HG03025 (cell line): ENCODE measurements around the gene PALS2.

Source experiments
- ATAC-seq: cut with Tn5 transposase; IDR thresholded peaks from one replicate; pipeline ENCODE4 v1.9.1; 2021; ENCODE audit warnings: mild to moderate bottlenecking, moderate library complexity; ENCODE audit not compliant: unreplicated experiment, low FRiP score

Gene PALS2

DNA sequence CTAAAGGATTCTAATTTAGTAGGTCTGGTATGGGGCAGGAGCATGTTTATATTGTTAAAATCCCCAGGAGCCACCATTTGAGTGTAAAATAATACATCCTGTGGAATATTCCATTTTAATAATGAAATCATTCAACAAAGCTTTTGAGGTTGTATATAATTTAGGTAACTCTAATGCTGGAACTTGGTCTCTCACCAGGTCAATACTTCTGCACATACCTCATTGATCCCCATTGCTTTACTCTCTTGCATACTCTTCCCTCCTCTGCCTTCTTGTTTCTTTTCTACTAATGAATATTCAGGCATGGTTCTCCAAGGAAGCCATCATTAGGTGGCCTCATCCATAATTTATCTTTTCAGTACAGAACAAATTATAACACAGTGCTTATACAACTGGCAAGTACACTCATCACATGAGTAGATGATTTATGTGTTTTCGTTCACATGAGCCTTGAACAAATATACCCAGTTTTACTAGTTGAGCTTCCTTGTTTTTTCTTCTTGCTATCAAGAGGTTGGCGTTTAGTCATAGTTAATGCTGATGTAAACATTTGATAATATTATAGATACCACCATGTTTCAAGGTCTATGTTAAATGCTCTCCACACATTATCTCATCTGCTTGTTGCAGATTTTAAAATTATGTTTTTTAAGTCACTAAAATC, 7.2 kb downstream of the PALS2 start:
- ATAC-seq = no peak

DNA sequence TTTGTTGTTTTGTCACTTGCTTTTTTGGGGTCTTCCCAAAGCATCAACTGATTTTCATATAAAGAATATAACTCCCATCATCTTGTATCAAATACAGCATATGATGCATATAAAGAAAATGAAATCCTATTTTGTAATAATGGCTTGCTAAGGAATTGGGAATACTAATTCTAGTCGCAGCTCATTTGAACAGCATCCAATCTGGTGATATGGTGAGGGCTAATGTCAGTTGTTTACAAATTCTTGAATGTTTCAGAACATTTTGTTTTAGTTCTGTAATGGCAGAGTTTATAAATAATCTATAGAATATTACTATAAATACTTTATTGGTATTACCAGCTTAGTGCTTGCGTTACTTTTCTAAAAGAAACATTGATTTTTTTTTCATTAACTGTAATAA, 8.9 kb downstream of the PALS2 start:
- no peak for ATAC-seq

DNA sequence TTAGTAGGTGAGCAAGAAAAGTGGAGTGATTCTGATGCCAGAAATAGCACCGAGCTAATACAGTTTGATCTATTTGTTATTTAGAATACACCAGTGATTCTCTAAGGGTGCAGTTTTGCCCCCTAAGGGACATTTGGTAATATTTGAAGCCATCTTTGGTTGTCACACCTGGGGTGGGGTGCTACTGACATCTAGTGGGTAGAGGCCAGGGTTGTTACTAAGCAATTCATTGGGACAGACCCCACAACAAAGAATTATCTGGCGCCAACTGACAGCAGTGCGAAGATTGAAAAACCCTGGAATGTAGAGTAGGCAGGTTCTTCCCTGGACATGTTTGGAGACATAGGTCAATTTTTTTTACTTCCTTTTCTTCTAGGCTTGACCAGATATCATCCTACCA, 14.6 kb downstream of the PALS2 start:
- ATAC-seq = no peak

DNA sequence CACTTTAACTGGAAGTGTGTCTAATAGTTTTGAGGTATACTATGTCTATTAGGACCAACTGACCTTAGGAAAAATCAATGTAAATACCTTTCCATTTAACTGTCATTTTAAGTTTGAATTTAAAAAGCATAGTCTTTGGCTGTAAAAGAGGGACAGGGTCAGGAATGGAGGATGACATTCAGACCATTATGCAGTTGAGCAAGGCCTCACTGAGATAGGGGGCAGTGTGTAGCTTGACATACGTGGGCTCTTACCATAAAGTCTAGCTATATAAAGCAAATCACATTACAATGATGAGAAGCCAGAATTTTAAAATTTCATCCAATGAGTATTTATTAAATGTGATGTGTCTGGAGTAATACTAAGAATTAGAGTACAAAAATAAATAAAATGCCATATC, 17.9 kb downstream of the PALS2 start:
- no peak for ATAC-seq

DNA sequence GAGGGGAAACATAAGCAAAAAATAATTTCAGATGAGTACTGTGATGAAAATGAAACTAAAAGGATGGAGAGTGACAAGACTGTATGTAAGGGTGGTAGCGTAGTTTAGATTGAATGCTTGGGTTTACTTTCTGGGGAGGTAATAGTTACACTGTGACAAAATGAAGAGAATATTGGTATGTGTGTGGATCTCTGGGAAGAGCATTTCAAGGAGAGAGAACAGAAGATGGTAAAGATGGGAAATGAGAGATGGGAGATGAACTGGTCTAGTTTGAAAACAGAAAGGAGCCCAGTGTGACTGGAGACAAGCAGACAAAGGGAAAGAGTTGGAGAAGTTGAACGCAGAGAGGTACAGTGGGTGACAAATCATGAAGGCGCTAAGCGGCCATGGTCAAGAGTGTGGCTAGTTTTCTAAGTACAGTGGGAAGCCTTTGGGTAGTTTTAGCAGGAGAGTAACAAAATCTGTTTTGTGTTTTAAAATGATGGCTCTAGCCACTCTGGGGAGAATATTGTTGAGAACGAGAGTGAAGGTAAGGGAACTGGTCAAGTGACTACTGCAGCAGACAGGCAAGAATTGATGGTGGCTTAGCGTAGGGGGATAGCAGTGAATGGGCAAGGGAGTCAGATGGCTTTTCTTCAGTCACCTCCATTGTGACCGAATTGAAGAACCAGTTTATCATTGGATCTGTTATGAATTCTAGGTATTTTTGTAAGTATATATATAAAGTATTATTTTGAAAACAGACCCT, 22.6 kb downstream of the PALS2 start:
- peak; percentile 45 for ATAC-seq

DNA sequence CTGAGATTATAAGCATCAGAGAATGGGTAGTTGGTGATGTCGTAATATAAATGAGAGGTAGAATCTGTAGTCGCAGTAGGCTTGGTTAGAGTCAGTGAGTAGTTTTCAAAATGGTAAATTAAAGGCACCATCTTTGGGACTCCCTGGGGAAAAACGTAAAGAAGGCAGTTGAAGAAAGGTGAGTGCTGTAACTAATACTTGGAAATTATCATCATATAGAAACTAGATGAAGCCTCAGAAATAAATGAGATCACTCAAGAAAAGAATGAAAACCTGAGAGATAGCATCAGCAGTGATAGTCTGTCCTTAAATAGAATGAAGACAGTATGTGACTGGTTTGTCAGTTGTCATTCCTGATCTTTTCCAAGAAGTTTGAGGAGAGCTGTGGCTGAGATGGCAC, 23.8 kb downstream of the PALS2 start:
- no peak for ATAC-seq

DNA sequence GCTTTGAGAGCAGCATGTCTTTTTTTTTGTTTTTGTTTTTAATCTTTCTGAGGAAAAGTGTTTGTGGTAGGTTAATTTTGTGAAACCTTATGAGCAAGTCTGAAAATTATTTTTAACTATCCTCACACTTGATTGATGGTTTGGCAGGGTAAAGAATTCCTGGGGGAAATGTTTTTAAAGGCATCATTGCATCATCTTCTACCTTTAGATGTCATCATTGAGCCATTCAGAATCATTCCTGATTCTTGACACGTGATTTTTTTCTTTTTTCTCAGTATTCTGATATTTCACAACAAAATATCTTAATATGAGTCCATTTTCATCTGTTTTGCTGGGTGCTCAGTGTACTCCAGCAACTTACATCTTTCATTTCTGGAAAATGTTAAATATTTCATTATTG, 28.3 kb downstream of the PALS2 start:
- no peak for ATAC-seq

DNA sequence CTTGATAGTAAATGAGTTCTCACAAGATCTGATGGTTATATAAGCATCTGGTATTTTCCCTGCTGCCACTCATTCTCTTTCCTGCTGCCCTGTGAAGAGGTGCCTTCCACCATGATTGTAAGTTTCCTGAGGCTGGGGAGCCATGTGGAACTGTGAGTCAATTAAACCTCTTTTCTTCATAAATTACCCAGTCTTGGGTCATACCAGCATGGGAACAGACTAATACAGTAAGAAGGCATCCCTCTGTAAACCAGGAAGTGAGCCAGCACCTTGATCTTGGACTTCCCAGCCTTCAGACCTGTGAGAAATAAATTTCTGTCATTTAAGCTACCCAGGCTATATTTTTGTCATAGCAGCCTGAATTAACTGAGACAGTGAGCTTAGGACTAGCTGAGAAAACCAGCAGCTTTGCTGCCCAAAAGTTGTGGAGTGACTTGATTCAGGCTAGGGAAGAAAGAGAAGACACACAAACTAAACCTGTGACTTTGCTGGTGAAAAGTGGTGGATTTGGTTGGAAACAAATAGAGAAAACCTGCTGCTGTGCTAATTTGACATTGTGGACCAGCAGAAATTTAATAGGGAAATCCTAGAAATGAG, 29.7 kb downstream of the PALS2 start:
- ATAC-seq = no peak

DNA sequence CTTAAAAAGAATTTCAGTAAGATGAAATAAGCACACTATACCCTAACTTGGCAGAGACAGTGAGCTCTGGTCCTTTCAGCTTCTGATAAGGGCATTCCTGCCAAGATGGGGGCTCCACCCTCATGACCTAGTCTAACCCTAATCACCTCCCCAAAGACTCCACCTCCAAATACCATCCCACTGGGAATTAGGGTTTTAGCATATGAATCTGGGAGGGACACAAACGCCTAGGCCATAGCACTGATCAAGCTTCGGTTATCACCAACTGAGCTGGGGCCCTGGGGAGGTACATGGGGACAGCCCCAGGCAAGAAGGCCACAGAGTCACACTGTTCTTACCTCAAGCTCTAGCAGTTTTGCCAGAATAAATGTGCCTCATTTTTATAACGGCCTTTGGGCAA, 31.4 kb downstream of the PALS2 start:
- no peak for ATAC-seq

DNA sequence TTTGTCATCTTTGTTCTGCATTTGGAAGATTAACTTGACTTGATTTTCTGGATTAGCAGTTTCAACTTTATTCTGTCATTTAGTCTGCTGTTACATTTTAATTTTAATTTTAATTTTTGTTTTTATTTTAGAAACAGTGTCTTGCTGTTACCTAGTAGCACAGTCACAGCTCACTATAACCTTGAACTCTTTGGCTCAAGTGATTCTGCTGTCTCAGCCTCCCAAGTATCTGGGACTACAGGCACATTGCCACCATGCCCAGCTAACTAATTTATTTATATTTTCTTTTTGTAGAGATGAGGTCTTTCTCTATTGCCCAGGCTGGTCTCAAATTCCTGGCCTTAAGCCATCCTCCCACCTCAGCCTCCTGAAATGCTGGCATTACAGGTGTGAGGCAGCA, 35.3 kb downstream of the PALS2 start:
- ATAC-seq = no peak

DNA sequence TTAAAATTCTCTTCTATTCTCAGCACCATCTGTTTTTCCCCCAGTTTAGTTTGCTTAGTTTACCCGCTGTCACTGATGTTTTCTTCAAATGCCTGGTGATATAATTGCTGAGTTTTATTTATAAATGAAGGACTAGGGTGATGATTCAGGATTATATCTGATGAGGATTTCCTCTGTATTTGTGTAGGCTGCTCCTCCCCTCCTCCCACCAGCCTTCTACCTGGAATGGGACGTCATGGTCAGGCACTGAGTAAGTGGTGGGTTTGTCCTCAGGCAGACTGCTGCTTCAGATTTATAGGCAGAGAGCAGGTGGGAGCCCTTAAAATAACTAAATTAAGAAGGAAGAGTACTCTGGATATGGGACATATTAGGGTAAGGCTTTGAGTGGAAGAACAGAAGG, 35.8 kb downstream of the PALS2 start:
- ATAC-seq = no peak

DNA sequence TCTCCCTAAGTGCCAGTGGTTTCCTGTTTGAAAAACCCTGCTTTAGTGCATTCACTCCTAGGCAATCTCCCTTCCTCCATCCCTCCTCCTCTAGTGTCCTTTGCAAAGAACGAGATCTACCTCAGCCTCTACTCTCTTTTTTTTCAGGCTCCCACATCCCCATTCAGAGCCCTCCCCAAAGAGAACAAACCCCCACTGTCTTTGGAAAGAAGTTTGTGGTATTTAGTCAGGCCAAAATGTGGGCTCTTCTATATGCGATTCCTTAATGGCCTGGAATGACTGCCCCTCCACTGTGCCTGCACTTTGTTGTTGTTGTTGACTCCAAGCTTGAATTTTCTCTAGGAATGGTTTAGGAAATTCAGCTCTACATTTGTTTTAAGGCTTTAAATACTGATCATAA, 36.3 kb downstream of the PALS2 start:
- ATAC-seq = no peak

DNA sequence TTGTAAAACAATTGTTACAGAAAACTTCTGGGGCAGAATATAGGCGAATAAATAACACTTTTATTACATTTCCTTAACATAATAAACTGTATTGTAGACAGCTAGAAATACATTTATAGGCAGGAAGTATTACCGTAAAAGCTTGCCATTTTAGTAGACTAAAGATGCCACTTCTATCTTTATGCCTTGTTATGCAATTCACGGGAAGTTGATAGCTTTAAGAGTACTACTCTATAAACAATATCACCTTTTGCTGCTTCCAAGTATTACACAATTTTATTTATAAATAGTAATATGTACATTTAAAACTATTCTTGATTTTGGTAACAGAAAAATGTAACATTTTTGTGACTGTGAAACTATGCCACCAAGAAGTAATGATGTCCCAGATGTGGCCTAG, 37.9 kb downstream of the PALS2 start:
- no peak for ATAC-seq

DNA sequence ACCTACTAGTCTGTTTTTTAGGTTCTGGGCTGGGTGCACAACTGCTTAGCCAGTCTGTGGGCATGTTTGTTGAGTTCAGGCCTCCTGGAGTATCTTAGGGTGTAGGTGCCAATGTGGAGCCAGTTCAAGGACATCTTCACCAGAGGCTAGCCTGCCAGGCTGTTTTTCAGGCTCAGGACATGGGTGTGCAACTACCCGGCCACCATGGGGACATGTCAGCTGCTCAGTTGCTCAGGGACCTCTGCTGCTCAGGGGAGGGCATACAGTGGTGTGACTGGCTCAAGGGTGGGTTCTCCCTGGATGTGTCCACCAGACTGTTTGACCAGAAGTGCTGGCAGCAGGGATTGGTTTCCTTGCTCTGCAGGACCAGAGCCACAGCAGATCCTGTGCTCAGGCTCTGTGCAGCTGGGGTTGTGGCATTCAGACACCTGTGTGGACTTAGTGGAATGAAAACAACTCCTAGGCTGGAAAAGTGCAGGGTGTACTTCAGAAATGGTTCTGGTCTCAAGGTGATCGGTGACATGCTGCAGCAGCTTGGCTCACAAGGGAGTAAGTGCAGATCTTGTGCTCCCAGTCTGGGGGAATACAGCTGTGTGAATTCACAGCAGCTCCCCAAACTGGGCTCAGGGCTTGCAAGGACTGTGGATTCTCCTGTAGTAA, 44.8 kb downstream of the PALS2 start:
- ATAC-seq = no peak

DNA sequence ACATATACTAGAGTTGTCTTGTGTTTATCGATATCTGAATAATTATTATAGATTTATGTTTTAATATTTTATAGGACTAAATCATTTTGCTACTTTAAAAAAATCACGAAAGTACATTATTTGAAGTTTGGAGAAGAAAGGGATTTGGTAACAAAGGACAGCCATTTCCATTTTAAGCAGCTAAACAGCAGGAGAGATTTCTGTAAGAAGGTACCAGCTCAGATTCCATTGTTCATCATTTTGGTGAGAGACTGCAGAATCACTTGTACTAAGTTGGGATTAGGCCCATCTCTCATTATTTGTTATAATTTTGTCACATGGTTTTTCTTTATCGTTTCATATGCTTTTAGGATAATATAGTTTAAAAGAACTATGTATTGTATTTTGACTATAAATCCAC, 46.7 kb downstream of the PALS2 start:
- no peak for ATAC-seq

DNA sequence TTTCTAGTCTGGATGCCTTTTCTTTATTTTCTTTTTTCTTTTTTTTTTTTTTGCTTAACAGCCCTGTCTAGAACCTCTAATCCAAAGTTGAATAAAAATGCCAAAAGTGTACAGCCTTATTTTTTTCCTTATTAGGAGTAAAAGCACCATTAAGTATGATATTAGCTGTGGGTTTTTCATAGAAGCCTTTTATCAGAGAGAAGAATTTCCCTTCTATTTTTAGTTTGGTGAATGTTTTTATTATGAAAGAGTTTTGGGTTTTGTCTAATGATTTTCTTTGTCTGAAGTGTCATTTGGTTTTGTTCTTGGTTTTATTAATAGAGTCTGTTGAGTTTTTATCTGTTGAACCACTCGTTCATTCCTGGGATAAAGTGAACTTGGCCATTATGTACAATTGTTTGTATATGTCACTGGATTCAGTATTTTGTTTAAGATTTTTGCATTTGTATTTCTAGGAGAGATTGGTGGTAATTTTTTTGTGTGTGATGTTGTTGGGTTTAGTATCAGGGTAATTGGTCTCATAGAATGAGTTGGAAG, 49.5 kb downstream of the PALS2 start:
- no peak for ATAC-seq
